Subcutaneous abdominal adipose tissue (tissue), 5 donors: ENCODE results near the gene GLI3.

Experiments used
- H3K27ac ChIP-seq: one replicate; pipeline ENCODE4 v1.7.0; 2013; ENCODE audit warnings: low read depth, mild to moderate bottlenecking, inconsistent platforms, low read length, moderate library complexity
- H3K27me3 ChIP-seq, 5 donors: one replicate each; pipeline ENCODE4 v1.7.0; 2013; ENCODE audit warnings: low read length in 5 of 5, inconsistent platforms in 1 of 5; ENCODE audit not compliant: control insufficient read depth in 5 of 5, insufficient read depth in 4 of 5
- H3K36me3 ChIP-seq, 5 donors: one replicate each; pipeline ENCODE4 v1.7.0; 2013; ENCODE audit warnings: low read length in 5 of 5; ENCODE audit not compliant: control insufficient read depth in 5 of 5, insufficient read depth in 5 of 5
- H3K4me1 ChIP-seq, 5 donors: one replicate each; pipeline ENCODE4 v1.7.0; 2013; ENCODE audit warnings: low read length in 5 of 5, mild to moderate bottlenecking in 3 of 5, moderate library complexity in 1 of 5; ENCODE audit not compliant: control insufficient read depth in 5 of 5, insufficient read depth in 5 of 5
- H3K4me3 ChIP-seq, 5 donors: one replicate each; pipeline ENCODE4 v1.7.0; 2013; ENCODE audit warnings: low read length in 5 of 5, low read depth in 1 of 5
- H3K9ac ChIP-seq, 5 donors: one replicate each; pipeline ENCODE4 v1.7.0; 2013; ENCODE audit warnings: low read length in 5 of 5, mild to moderate bottlenecking in 4 of 5, moderate library complexity in 3 of 5
- H3K9me3 ChIP-seq, 5 donors: one replicate each; pipeline ENCODE4 v1.7.0; 2013; ENCODE audit warnings: low read length in 5 of 5; ENCODE audit not compliant: control insufficient read depth in 5 of 5
- donor health status: healthy.
- donor health status: healthy.
- donor health status: healthy.
- donor health status: healthy.
- donor health status: healthy.

GLI3 gene

GRCh38 chr7:42155584-42156290 is 81.3 kb downstream of the GLI3 start:
- H3K9me3 ChIP-seq: no peaks in the 10 kb centered on the region
- H3K4me1 ChIP-seq: peaks cover 0 to 16% (median 7%) of the 10 kb centered on the region in 5 donors
- H3K4me3 ChIP-seq: no peak overlapping the region
- H3K36me3 ChIP-seq: no peaks in the 10 kb centered on the region
- no peak overlapping the region for H3K27ac ChIP-seq
- no peaks in the 10 kb centered on the region for H3K27me3 ChIP-seq
- H3K9ac ChIP-seq: no peak overlapping the region

GRCh38 chr7:42154173-42154572 is 82.8 kb downstream of the GLI3 start:
- H3K27ac ChIP-seq: no peak overlapping the region
- H3K9me3 ChIP-seq: no peaks in the 10 kb centered on the region
- no peak overlapping the region for H3K4me3 ChIP-seq
- peaks cover 0 to 16% (median 7%) of the 10 kb centered on the region in 5 donors for H3K4me1 ChIP-seq
- H3K9ac ChIP-seq: no peak overlapping the region
- no peaks in the 10 kb centered on the region for H3K36me3 ChIP-seq
- H3K27me3 ChIP-seq: peaks cover 0 to under 1% (median 0%) of the 10 kb centered on the region in 5 donors

GRCh38 chr7:42152329-42153205 is 84.4 kb downstream of the GLI3 start:
- Histone ChIP-seq H3K9me3 (no peaks in the 10 kb centered on the region), H3K4me1 (peaks cover 0 to 16% (median 7%) of the 10 kb centered on the region in 5 donors), H3K36me3 (no peaks in the 10 kb centered on the region), H3K27me3 (peaks cover 0 to 4% (median 0%) of the 10 kb centered on the region in 5 donors), H3K4me3 (no peak overlapping the region), H3K9ac (no peak overlapping the region), H3K27ac (no peak overlapping the region)

- peak overlapping the region in 2 of 5 donors; percentile 20 to 53 for H3K4me3 ChIP-seq
- H3K27ac ChIP-seq: no peak overlapping the region
- H3K36me3 ChIP-seq: no peaks in the 10 kb centered on the region
- H3K9ac ChIP-seq: no peak overlapping the region
- peaks cover 0 to 4% (median 0%) of the 10 kb centered on the region in 5 donors for H3K27me3 ChIP-seq
- H3K4me1 ChIP-seq: peaks cover 0 to 13% (median 3%) of the 10 kb centered on the region in 5 donors
- no peaks in the 10 kb centered on the region for H3K9me3 ChIP-seq
These were observed 85.7 kb downstream of the GLI3 start for GRCh38 chr7:42151309-42151708.

GRCh38 chr7:42145539-42145938 is 91.5 kb downstream of the GLI3 start:
- Histone ChIP-seq H3K4me1 (peaks cover 0 to 9% (median 3%) of the 10 kb centered on the region in 5 donors), H3K4me3 (no peak overlapping the region), H3K9me3 (no peaks in the 10 kb centered on the region), H3K36me3 (no peaks in the 10 kb centered on the region), H3K27ac (no peak overlapping the region), H3K9ac (no peak overlapping the region), H3K27me3 (peaks cover 0 to 4% (median 0%) of the 10 kb centered on the region in 5 donors)

- H3K27me3 ChIP-seq: peaks cover 0 to 4% (median 0%) of the 10 kb centered on the region in 5 donors
- no peak overlapping the region for H3K4me3 ChIP-seq
- H3K9ac ChIP-seq: no peak overlapping the region
- H3K9me3 ChIP-seq: no peaks in the 10 kb centered on the region
- no peak overlapping the region for H3K27ac ChIP-seq
- H3K36me3 ChIP-seq: no peaks in the 10 kb centered on the region
- H3K4me1 ChIP-seq: peaks cover 0 to 9% (median 3%) of the 10 kb centered on the region in 5 donors
These were observed 92.4 kb downstream of the GLI3 start for GRCh38 chr7:42144604-42145003.

GRCh38 chr7:42143711-42144600 is 93.1 kb downstream of the GLI3 start:
- Histone ChIP-seq H3K4me1 (peaks cover 0 to 9% (median 3%) of the 10 kb centered on the region in 5 donors), H3K36me3 (no peaks in the 10 kb centered on the region), H3K9ac (no peak overlapping the region), H3K27me3 (peaks cover 0 to under 1% (median 0%) of the 10 kb centered on the region in 5 donors), H3K4me3 (no peak overlapping the region), H3K9me3 (no peaks in the 10 kb centered on the region), H3K27ac (no peak overlapping the region)

- no peak overlapping the region for H3K9ac ChIP-seq
- peaks cover 0 to 11% (median 3%) of the 10 kb centered on the region in 5 donors for H3K4me1 ChIP-seq
- H3K9me3 ChIP-seq: no peaks in the 10 kb centered on the region
- no peak overlapping the region for H3K27ac ChIP-seq
- no peaks in the 10 kb centered on the region for H3K36me3 ChIP-seq
- H3K4me3 ChIP-seq: no peak overlapping the region
- H3K27me3 ChIP-seq: no peaks in the 10 kb centered on the region
These were observed 94.9 kb downstream of the GLI3 start for GRCh38 chr7:42142089-42142488.

GRCh38 chr7:42139751-42140150 is 97.3 kb downstream of the GLI3 start:
- no peaks in the 10 kb centered on the region for H3K9me3 ChIP-seq
- no peaks in the 10 kb centered on the region for H3K36me3 ChIP-seq
- no peak overlapping the region for H3K9ac ChIP-seq
- no peak overlapping the region for H3K27ac ChIP-seq
- peaks cover 0 to 9% (median 7%) of the 10 kb centered on the region in 5 donors for H3K4me1 ChIP-seq
- H3K4me3 ChIP-seq: no peak overlapping the region
- no peaks in the 10 kb centered on the region for H3K27me3 ChIP-seq
